ENCODE results near the gene PDIA5.

Gene PDIA5

DNA sequence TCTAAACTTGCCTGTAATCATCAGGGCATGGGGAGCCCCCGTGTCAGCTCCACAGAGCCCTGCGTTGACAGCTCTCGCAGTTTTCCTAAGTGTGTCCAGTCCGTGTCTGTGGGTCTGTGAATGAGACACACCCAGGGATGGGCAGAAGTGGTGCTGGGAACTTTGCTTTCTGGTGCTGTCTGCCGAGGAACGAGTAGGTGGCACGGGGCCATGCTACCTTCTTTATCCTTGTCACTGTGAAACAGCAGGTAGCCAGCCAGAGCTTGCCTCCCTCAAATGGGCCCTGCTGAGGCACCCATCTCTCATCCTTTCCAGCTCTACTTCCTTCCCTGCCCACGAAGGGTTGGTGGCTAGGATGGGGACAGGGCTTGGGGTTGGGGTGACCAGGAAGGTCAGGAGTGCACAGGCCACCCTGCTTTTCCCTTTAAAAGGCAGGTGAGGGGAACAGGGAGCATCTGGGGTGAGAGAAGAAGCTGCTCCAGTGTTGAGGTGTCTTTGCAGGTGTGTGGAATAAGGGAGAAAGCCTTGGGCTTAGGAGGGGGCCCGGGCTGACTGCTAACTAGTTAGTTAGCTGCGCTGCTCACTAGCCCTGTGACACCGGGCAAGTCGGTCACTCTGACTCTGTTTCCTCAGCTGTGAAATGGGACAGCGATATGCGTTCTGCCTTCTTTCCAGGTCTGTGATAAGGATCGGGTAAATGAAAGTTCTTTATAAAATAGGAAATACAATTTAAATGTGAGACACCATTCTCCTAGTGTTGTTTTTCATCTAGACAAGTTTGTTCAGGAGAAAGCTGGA is 27.9 kb downstream of the PDIA5 start:
- H3K36me3 Mint-ChIP-seq (ENCODE audit: insufficient read depth), result peaks cover 10% of the 10 kb centered on the region
- no peaks in the 10 kb centered on the region for H3K9me3 Mint-ChIP-seq
- DNase-seq, result no peak
- H3K27me3 Mint-ChIP-seq, result no peaks in the 10 kb centered on the region
- peaks cover 0 to 7% of the 10 kb centered on the region in 2 donors for H3K4me1 Mint-ChIP-seq (ENCODE audit: low read depth in 2 of 2)
- H3K27ac Mint-ChIP-seq, result no peak overlapping the region
- no peak for ATAC-seq (replicated peaks)
- H3K4me3 Mint-ChIP-seq, result no peak overlapping the region

DNA sequence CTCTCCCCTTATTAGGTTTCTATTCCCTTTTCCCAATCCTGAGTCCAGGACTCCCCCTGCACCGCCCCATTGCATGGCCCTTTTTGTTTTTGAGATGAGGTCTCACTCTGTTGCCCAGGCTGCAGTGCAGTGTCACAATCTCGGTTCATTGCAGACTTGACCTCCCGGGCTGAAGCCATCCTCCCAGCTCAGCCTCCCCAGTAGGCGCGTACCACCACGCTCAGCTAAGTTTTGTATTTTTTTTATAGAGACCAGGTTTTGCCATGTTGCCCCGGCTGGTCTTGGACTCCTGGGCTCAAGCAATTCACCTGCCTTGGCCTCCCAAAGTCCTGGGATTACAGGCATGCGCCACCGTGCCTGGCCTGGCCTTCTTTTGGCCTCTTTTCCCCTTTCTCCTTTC is 29.3 kb downstream of the PDIA5 start:
- Mint-ChIP-seq H3K27ac (no peak overlapping the region), H3K36me3 (ENCODE audit: insufficient read depth) (peaks cover 10% of the 10 kb centered on the region), H3K9me3 (no peaks in the 10 kb centered on the region), H3K27me3 (no peaks in the 10 kb centered on the region), H3K4me1 (ENCODE audit: low read depth in 2 of 2) (peaks cover 0 to 4% of the 10 kb centered on the region in 2 donors), H3K4me3 (no peak overlapping the region)
- ATAC-seq (replicated peaks), result no peak
- no peak for DNase-seq

DNA sequence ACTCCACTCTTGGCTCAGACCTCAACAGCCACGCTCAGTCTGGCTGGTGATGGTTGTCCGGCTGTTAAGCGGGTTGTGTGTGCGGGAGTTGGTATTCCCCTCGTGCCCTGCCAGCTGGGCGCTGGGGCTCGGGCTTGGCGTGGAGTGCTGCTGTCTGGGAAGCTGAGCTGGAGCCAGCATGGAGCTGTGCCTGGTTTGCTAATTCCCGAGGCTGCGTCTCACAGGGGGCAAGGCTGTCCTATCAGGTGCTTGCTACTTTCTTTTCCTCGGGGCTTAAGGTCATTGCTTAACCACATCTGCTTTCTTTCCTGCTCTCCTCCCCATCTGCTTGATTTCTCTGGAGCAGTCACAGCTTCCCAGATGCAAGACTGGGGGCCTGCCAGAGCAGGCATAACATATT is 29.9 kb downstream of the PDIA5 start:
- peaks cover 12% of the 10 kb centered on the region for H3K36me3 Mint-ChIP-seq (ENCODE audit: insufficient read depth)
- H3K9me3 Mint-ChIP-seq, result no peaks in the 10 kb centered on the region
- DNase-seq (no peak), ATAC-seq (replicated peaks) (no peak)
- peaks cover 0 to 2% of the 10 kb centered on the region in 2 donors for H3K4me1 Mint-ChIP-seq (ENCODE audit: low read depth in 2 of 2)
- no peaks in the 10 kb centered on the region for H3K27me3 Mint-ChIP-seq
- no peak overlapping the region for H3K4me3 Mint-ChIP-seq
- no peak overlapping the region for H3K27ac Mint-ChIP-seq

DNA sequence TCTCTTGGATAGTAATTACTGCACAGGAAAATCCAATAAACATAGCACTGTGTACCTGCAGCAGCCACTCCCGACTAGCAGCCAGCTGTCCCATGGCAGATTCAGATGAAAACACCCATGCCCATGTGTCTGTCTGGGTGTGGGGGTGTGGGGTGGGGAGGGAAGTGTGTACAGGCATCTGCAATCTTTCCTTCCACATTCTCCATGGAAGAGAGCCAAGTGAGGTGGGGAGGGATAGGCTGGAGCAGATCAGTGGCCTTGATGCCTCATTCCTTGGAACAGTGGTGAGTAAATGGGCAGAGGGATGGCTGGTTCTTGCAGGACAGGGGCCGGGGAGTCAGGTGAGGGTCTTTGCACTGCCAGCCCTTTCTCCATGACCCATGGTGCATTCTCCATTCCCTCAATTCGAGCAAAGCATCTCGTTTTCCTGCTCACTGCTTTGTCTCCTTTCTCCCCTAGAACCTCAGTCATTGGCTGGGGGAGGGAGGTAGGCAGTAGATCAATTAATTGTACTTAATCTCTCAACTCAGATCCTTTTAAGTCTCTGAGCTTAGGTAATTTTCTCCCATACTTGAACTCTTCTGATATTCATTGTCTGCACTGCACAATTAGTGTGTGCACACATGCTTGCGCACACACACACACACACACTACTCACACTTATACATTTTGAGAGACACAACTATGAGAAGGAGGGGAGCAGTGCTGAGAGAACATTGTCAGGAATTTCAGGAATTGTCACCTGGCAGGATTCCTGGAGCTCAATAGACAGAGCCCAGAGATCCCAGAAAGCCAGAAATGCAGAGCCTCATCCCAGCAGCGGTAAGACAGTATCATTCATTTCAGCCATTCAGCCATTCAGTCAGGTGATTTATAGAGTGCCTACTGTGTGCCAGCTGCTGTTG is 31.9 kb downstream of the PDIA5 start:
- H3K4me1 Mint-ChIP-seq (ENCODE audit: low read depth in 2 of 2), result no peaks in the 10 kb centered on the region
- no peak overlapping the region for H3K4me3 Mint-ChIP-seq
- H3K36me3 Mint-ChIP-seq (ENCODE audit: insufficient read depth), result peaks cover 12% of the 10 kb centered on the region
- DNase-seq, result no peak
- peak overlapping the region in 1 of 2 donors; percentile 33 for H3K27ac Mint-ChIP-seq
- no peaks in the 10 kb centered on the region for H3K9me3 Mint-ChIP-seq
- no peaks in the 10 kb centered on the region for H3K27me3 Mint-ChIP-seq
- no peak for ATAC-seq (replicated peaks)

DNA sequence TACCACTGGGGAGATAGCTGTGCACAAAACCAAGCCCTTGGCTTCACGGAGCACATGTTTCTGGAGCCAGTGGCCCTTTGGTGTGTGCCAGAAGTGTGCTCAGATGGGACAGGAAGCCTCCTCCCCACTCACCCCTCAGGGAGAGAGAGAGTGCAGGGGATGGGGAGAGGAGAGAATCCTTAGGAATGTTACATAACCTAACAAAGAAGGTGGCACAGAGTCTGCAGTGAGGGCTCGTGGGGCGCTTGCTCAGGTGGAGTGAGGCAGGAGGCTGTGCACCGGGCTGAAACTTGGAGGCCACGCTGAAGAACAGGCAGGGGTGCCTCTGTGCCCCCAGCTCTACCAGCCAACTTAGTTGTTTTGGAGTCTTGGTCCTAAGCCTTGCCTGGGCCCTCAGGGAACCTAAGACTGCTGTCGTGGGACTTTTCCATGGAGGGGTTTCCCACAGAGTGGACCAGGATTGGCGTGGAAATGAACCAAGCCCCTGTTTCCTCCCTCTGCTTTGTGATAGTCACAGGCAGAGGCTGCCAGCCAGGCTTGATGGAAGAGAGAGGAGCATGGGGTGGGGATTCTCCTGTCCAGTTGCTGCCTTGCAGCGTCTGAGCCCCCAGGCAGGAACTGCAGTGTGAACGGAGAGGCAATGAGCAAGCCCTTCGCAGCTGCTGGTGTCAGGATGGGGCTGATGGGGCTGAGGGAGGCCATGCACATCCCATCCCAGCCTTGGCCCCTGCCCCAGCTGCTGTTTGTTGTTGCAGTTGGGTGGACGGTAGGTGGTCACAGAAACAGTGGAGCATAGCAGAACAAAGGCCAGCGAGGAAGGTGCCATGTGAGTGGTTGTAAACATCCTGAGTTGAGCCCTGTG is 32.7 kb downstream of the PDIA5 start:
- no peak overlapping the region for H3K4me3 Mint-ChIP-seq
- no peaks in the 10 kb centered on the region for H3K4me1 Mint-ChIP-seq (ENCODE audit: low read depth in 2 of 2)
- DNase-seq, result no peak
- H3K36me3 Mint-ChIP-seq (ENCODE audit: insufficient read depth), result peaks cover 12% of the 10 kb centered on the region
- H3K27ac Mint-ChIP-seq, result peak overlapping the region in 1 of 2 donors; percentile 33
- no peaks in the 10 kb centered on the region for H3K9me3 Mint-ChIP-seq
- no peak for ATAC-seq (replicated peaks)
- no peaks in the 10 kb centered on the region for H3K27me3 Mint-ChIP-seq

DNA sequence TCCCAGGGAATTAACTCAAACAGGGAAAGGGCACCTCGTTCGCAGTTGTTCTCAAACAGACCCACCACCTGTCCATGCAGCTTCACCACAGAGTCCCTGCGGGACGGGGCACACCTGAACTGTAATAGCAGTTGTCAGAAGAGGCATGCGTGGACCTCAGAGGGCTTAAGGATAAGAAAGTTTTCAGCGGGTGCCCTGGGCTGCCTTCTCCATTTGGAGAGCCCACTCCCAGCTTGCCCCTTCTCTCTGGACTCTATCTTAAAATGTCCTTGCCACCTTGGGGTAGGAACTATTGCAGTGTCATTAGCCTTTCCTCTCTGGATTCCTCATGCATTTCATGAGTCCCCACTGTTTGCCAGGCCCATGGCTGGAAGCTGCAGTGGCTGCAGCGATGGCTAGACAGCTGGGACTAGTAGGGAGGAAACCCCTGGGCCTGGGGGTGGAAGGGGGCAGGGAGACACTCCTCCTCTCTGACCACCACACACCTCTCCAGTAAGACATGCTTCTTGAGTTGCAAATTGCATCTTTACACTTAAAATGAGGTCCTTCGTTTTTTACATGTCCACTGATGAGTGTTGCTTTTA is 33.5 kb downstream of the PDIA5 start:
- no peaks in the 10 kb centered on the region for H3K27me3 Mint-ChIP-seq
- no peak for DNase-seq
- H3K27ac Mint-ChIP-seq, result no peak overlapping the region
- H3K4me1 Mint-ChIP-seq (ENCODE audit: low read depth in 2 of 2), result no peaks in the 10 kb centered on the region
- no peak for ATAC-seq (replicated peaks)
- H3K4me3 Mint-ChIP-seq, result no peak overlapping the region
- no peaks in the 10 kb centered on the region for H3K9me3 Mint-ChIP-seq
- peaks cover 12% of the 10 kb centered on the region for H3K36me3 Mint-ChIP-seq (ENCODE audit: insufficient read depth)

DNA sequence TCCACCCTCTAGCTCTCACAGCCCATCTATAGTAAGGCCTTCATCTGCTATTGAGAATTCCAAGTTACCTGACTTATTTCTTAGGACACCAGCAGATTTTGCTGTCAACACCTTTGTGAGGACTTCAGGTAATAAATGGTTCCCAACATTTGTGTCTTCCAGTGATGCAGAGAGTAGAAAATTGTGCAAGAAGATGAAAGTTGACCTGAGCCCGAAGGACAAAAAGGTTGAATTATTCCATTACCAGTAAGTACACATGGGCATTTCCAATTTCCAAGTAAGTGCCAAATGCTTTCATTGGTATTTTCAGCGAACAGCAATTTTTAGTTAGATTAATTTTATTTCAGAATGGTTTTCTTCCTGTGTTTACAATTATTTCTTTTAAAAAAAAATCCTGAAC is 35.4 kb downstream of the PDIA5 start:
- H3K4me3 Mint-ChIP-seq, result no peak overlapping the region
- no peaks in the 10 kb centered on the region for H3K27me3 Mint-ChIP-seq
- DNase-seq (no peak), ATAC-seq (replicated peaks) (no peak)
- no peaks in the 10 kb centered on the region for H3K9me3 Mint-ChIP-seq
- H3K4me1 Mint-ChIP-seq (ENCODE audit: low read depth in 2 of 2), result no peaks in the 10 kb centered on the region
- no peak overlapping the region for H3K27ac Mint-ChIP-seq
- peaks cover 9% of the 10 kb centered on the region for H3K36me3 Mint-ChIP-seq (ENCODE audit: insufficient read depth)

DNA sequence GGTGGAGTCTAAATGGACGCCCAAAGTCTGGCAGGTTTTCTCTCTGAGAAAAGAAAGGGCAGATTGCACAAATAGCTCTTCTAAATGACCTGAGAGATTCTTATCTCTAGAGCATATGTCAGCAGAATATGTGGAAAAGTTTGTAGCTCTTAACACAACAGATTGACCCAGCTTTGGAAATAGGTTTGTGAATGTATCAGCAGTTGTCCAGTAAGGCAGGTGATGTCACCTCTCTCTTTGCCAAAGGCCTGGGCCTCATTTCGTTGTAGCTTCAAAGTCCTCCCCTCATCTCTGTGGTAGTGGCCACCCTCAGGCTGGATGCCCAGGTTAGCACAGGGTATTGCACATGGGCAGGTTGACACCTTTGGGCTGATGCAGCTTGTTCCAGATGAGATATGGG is 36.0 kb downstream of the PDIA5 start:
- H3K4me3 Mint-ChIP-seq, result no peak overlapping the region
- DNase-seq, result no peak
- H3K27ac Mint-ChIP-seq, result no peak overlapping the region
- peaks cover 9% of the 10 kb centered on the region for H3K36me3 Mint-ChIP-seq (ENCODE audit: insufficient read depth)
- no peak for ATAC-seq (replicated peaks)
- H3K9me3 Mint-ChIP-seq, result no peaks in the 10 kb centered on the region
- H3K27me3 Mint-ChIP-seq, result no peaks in the 10 kb centered on the region
- H3K4me1 Mint-ChIP-seq (ENCODE audit: low read depth in 2 of 2), result no peaks in the 10 kb centered on the region

DNA sequence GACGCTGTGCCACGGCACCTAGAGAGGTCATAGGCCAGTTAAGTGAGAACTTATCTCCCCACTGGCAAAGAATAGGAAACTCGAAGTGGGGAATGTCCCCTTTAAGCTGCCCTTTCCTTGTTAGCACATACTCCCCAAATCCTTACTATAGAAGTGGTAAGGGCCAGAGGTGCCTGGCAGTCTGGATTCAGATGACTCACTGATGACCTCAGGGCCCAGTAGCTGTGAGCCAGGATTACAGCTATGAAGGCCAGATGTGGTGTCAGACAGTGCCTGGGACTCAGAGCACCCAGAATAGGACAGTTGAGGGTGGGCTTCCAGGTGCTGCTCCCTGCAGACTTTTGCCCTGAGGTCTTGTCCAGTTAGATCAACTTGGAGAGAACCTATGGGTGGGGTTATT is 37.7 kb downstream of the PDIA5 start:
- Mint-ChIP-seq H3K4me1 (ENCODE audit: low read depth in 2 of 2) (no peaks in the 10 kb centered on the region), H3K4me3 (no peak overlapping the region), H3K36me3 (ENCODE audit: insufficient read depth) (peaks cover 9% of the 10 kb centered on the region), H3K27me3 (no peaks in the 10 kb centered on the region), H3K9me3 (no peaks in the 10 kb centered on the region), H3K27ac (no peak overlapping the region)
- no peak for ATAC-seq (replicated peaks)
- no peak for DNase-seq

DNA sequence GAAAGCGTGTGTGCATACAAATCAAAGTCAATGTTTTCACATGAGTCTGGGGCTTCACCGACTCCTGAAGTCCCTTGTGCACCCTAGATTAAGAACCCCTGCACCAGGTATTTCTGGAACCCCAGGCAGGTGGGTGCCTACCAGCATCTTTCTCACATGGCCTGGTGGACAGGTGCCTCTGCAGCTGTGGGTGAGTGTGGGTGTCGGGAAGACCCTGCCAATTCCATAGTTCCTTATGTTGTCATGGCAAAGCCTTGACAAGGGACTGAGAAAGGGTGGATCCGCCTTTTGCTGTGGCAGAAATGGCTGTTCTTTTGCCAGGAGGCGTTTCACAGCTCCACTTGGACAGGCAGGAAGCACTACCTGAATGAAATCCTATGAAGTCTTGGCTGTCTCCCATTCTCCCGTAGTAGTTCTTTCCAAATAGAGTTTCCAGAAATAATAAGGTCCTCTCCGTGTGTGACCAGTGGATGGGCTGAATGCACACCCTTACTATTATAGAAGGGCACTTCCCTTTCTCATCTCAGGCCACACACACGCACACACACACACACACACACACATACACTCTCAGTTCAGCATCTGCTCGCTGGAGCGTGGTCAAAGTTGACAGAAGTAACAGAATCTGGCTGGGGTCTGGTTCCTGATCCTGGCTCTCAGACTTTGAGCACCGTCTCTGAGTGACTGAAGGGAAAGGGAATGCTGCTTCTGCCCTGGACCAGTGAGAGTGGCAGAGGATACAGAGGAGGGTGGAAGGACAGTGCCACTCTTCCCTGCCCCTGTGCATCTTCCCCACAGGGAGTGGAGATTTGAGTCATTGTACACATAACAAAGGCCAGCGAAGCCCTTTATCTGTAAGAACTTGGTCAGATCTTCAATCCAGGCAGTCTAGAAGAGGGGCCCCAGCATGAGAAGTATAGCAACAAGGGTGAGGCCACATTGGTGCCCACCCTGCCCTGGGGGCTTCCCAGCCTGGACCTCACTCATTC is 38.7 kb downstream of the PDIA5 start:
- H3K27ac Mint-ChIP-seq, result no peak overlapping the region
- H3K9me3 Mint-ChIP-seq, result no peaks in the 10 kb centered on the region
- no peak for DNase-seq

DNA sequence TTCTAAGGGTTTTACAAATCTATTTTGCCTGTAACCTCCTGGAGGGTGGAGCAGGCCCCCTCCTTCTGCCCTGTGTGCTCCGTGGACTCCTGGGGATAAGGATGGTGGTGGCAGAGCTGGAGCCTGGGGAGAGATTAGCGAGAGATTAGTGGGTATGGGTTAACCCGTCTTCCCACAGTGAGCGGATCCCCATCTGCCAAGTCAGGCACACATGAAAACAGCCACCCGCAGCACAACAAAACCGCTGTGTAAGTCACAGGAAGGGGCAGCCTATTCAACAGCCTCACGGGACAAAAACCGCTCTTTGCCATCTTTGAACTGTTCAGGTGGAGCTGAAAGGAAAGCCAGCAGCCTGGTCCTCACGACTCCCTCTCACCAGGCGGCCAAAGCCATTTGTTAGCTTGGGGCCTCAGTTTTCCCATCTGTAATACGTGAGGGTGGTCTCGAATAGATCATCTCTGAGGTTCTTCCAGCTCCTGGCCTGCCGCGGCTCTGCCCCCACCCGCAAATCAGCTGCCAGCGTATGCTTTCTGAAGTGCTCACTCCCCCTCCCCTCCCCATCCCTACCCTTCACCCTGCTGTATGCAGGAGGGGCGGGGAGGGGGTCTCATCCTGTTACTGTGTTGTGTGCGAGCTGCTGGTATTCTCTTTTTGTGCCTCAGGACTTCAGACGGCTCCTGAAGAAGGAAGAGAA is 43.6 kb downstream of the PDIA5 start:
- Mint-ChIP-seq H3K27ac (no peak overlapping the region), H3K4me3 (no peak overlapping the region), H3K36me3 (ENCODE audit: insufficient read depth) (peaks cover 12% of the 10 kb centered on the region), H3K27me3 (no peaks in the 10 kb centered on the region), H3K4me1 (ENCODE audit: low read depth in 2 of 2) (no peaks in the 10 kb centered on the region), H3K9me3 (no peaks in the 10 kb centered on the region)
- no peak for ATAC-seq (replicated peaks)
- DNase-seq, result no peak

More for the DNA sequence above, 38.7 kb downstream of the PDIA5 start:
- H3K27me3 Mint-ChIP-seq, result no peaks in the 10 kb centered on the region
- ATAC-seq (replicated peaks), result no peak
- no peak overlapping the region for H3K4me3 Mint-ChIP-seq
- H3K4me1 Mint-ChIP-seq (ENCODE audit: low read depth in 2 of 2), result no peaks in the 10 kb centered on the region
- H3K36me3 Mint-ChIP-seq (ENCODE audit: insufficient read depth), result peaks cover 9% of the 10 kb centered on the region
